Ishikawa (cell line): ENCODE data around the gene CALR.
A peak's percentile ranks its signal among the peaks of the same experiment; 100 is the strongest.

ENCODE experiments used
- CEBPB ChIP-seq: IDR thresholded peaks from 2 replicates; pipeline ENCODE4 v1.6.1; 2012
- CREB1 ChIP-seq: IDR thresholded peaks from 2 replicates; pipeline ENCODE4 v1.6.1; 2012; ENCODE audit warnings: low read depth
- EGR1 ChIP-seq: IDR thresholded peaks from 2 replicates; pipeline ENCODE4 v1.6.1; 2012
- EP300 ChIP-seq: IDR thresholded peaks from 2 replicates; pipeline ENCODE4 v1.6.1; 2012; ENCODE audit warnings: borderline replicate concordance
- FOXM1 ChIP-seq: IDR thresholded peaks from 2 replicates; pipeline ENCODE4 v1.6.1; 2012; ENCODE audit warnings: low read depth, borderline replicate concordance
- MAX ChIP-seq: IDR thresholded peaks from 2 replicates; pipeline ENCODE4 v1.6.1; 2012
- NFIC ChIP-seq: IDR thresholded peaks from 2 replicates; pipeline ENCODE4 v1.6.1; 2012
- RAD21 ChIP-seq: IDR thresholded peaks from 2 replicates; pipeline ENCODE4 v1.6.1; 2012; ENCODE audit warnings: low read depth
- TAF1 ChIP-seq: IDR thresholded peaks from 2 replicates; pipeline ENCODE4 v1.6.1; 2012; ENCODE audit warnings: low read depth, mild to moderate bottlenecking
- TCF12 ChIP-seq: IDR thresholded peaks from 2 replicates; pipeline ENCODE4 v1.6.1; 2012; ENCODE audit warnings: low read depth
- TEAD4 ChIP-seq: IDR thresholded peaks from 2 replicates; pipeline ENCODE4 v1.6.1; 2012
- YY1 ChIP-seq: IDR thresholded peaks from 2 replicates; pipeline ENCODE4 v1.6.1; 2012; ENCODE audit warnings: low read depth
- ZBTB7A ChIP-seq: IDR thresholded peaks from 2 replicates; pipeline ENCODE4 v1.6.1; 2012; ENCODE audit warnings: low read depth
- TF ChIP-seq, protein P1 (sequence below): IDR thresholded peaks from 2 replicates; pipeline ENCODE4 v1.6.1; 2012
- TF ChIP-seq, protein P2 (sequence below): IDR thresholded peaks from 2 replicates; pipeline ENCODE4 v1.6.1; 2012; ENCODE audit warnings: low read depth, mild to moderate bottlenecking

Gene CALR

DNA sequence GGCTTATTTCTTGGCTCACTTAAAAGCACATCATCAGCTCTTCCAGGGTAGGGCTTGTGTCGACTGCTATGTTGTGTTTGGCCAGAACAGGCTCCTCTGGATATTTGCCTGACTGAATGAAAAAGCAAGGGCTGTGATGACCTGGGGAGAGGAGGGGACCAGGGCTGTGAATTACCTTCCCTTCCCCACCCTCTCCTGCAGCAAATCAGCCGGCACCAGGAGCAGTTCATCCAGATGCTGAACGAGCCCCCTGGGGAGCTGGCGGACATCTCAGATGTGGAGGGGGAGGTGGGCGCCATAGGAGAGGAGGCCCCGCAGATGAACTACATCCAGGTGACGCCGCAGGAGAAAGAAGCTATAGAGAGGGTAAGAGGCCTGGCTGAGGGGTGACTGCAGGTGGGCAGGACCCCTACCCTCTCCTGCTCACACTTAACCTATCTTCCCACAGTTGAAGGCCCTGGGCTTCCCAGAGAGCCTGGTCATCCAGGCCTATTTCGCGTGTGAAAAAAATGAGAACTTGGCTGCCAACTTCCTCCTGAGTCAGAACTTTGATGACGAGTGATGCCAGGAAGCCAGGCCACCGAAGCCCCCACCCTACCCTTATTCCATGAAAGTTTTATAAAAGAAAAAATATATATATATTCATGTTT, 14.2 kb downstream of the CALR start:
- TF ChIP-seq ZBTB7A, result no peak
- TF ChIP-seq, protein P1, sequence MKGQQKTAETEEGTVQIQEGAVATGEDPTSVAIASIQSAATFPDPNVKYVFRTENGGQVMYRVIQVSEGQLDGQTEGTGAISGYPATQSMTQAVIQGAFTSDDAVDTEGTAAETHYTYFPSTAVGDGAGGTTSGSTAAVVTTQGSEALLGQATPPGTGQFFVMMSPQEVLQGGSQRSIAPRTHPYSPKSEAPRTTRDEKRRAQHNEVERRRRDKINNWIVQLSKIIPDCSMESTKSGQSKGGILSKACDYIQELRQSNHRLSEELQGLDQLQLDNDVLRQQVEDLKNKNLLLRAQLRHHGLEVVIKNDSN, result no peak

- TF ChIP-seq TAF1 (no peak), EP300 (no peak)
These were observed 14.9 kb downstream of the CALR start for GRCh38 chr19:12953138-12953798.

DNA sequence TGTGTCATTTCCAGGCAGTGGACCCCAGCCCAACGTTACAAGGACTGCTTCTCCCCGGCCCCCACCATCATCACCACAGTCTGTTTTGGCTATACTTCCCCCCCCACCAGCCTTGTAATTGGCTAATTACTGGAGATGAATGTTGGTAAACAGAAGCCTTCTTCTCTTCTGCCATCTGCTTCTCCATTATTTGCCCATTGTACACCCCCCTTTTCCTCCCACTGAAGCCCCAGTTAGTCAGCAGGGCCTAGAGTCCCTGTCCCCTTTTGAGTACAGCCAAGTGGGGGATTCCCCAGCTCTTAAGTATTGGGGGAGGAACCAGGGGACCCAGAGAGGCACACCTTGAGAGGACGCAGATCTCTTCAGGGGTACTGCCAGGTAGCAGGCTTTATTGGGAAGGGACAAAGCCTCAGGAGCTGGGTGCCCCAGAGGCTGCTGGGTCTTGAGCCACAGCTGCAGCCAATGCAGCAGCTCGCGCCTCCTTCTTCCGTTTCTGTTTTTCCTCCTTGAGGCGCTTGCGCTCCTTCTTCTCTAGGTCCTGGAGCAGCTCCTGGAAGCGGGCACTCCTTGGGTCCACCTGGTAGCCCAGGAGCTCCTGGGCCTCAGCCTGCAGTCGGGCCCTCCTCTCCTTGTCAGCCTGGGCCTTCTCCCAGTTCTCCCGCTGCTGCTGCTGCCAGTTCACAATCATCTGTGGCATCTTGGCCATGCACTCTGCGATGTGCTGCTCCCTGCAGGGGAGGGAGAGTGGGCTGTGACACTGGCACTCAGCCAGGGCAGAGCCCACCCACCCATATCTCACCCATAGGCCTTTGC, 15.6 kb downstream of the CALR start:
- TF ChIP-seq NFIC (peak; percentile 51; the same call in 1 of the 2 replicates), EP300 (no peak), ZBTB7A (peak; percentile 68; the same call in 1 of the 2 replicates), TAF1 (no peak), YY1 (no peak)
- TF ChIP-seq, protein P2, sequence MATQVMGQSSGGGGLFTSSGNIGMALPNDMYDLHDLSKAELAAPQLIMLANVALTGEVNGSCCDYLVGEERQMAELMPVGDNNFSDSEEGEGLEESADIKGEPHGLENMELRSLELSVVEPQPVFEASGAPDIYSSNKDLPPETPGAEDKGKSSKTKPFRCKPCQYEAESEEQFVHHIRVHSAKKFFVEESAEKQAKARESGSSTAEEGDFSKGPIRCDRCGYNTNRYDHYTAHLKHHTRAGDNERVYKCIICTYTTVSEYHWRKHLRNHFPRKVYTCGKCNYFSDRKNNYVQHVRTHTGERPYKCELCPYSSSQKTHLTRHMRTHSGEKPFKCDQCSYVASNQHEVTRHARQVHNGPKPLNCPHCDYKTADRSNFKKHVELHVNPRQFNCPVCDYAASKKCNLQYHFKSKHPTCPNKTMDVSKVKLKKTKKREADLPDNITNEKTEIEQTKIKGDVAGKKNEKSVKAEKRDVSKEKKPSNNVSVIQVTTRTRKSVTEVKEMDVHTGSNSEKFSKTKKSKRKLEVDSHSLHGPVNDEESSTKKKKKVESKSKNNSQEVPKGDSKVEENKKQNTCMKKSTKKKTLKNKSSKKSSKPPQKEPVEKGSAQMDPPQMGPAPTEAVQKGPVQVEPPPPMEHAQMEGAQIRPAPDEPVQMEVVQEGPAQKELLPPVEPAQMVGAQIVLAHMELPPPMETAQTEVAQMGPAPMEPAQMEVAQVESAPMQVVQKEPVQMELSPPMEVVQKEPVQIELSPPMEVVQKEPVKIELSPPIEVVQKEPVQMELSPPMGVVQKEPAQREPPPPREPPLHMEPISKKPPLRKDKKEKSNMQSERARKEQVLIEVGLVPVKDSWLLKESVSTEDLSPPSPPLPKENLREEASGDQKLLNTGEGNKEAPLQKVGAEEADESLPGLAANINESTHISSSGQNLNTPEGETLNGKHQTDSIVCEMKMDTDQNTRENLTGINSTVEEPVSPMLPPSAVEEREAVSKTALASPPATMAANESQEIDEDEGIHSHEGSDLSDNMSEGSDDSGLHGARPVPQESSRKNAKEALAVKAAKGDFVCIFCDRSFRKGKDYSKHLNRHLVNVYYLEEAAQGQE, result no peak
- TF ChIP-seq, protein P1, result no peak

- no peak for TF ChIP-seq EGR1
- TF ChIP-seq TCF12, result 0 out of 2 replicates have a peak, but pooled peaks have one; percentile 27
These were observed 16.2 kb downstream of the CALR start for GRCh38 chr19:12954612-12954962.

GRCh38 chr19:12955996-12956395, 17.6 kb downstream of the CALR start:
- no peak for TF ChIP-seq NFIC
- no peak for TF ChIP-seq MAX
- TF ChIP-seq ZBTB7A, result no peak
- TF ChIP-seq, protein P2, result no peak
- no peak for TF ChIP-seq EP300
- no peak for TF ChIP-seq FOXM1

DNA sequence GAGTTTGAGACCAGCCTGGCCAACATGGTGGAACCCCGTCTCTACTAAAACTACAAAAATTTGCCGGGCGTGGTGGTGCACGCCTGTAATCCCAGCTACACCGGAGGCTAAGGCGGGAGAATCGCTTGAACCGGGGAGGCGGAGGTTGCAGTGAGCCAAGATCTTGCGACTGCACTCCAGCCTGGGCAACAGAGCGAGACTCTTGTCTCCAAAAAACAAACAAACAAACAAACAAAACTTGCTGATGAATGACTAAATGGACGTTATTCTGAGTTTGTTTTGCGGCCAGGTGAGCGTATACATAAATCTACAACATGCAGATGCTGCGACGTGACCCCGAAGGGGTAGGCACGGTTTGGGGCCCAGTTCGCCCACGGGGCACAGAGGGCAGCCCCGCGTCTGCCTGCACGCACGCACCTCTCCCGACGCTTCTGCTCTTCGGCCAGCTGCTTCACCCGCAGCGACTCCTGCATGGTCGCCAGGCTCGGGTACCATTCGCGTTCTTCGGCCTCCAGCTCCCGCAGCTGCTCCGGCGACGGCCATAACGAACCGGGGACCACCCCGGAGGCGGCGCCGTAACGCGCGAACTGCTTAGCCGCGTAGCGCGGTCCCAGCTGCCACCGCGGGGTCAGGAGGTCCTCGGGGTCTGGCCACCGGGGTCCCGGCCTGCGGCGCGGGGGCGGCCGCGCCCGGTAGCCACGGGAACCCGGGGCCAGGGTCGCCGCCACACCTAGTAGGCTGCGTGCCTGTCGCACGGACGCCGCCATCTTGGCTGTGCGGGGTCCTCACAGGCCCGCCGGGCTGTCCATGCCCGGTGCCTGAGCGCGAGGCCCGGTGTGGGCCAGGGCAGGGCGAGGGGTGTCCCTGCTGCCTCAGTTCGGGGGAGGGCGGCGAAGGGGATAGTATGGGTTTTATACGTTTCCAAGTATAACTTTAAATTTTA, 18.3 kb downstream of the CALR start, which contains the start of gene GADD45GIP1:
GADD45GIP1 (minus strand) TSS at position 778 of the 943 bp plus-strand sequence; CDS start at position 767, 11 bp downstream.
- TF ChIP-seq EP300 (peak; percentile 11; the same call in 1 of the 2 replicates), EGR1 (0 out of 2 replicates have a peak, but pooled peaks have one; percentile 23), MAX (peak; percentile 84), TEAD4 (no peak), CREB1 (no peak), CEBPB (no peak), TAF1 (peak; percentile 97), TCF12 (peak; percentile 56; the same call in 1 of the 2 replicates), ZBTB7A (no peak), RAD21 (no peak), NFIC (no peak), YY1 (peak; percentile 96), FOXM1 (no peak)
- TF ChIP-seq, protein P1, result no peak
- TF ChIP-seq, protein P2, result no peak
